Epithelial cell of proximal tubule (primary cell): ENCODE results near the gene WDR54. TPM values are rescaled to one million over a fixed set of nuclear protein-coding genes. Genes with fewer than 3 reads are reported as not detected.
A peak's percentile ranks its signal among the peaks of the same experiment; 100 is the strongest.

ENCODE experiments used
- DNase-seq: peaks from one replicate; pipeline ENCODE4 v3.0.0-alpha.2; 2011; ENCODE audit warnings: low read depth
- H3K4me3 ChIP-seq: 2 replicates; pipeline ENCODE4 v1.5.1; 2011; ENCODE audit warnings: low read depth, mild to moderate bottlenecking, low read length
- CTCF ChIP-seq: conservative IDR thresholded peaks from 2 replicates; pipeline ENCODE4 v1.5.1; 2012; ENCODE audit warnings: low read depth, mild to moderate bottlenecking, low read length
- total RNA-seq: library from RNA; depleted of rRNA; stranded (reverse); fragments of >200 nt; gene quantifications from 2 replicates; pipeline ENCODE4 v1.2.3, GENCODE V29; 2015

WDR54 gene
- total RNA-seq, 1 donor from 2014 or later, result 61.7 TPM

GRCh38 chr2:74378007-74378406 lies 43.5 kb upstream of the WDR54 start:
- H3K4me3 ChIP-seq, result no peak overlapping the region
- no peak for TF ChIP-seq CTCF
- DNase-seq, result no peak

- H3K4me3 ChIP-seq, result peak within 1 kb of the TSS; percentile 47
- no peak for DNase-seq
- no peak for TF ChIP-seq CTCF
Measured at GRCh38 chr2:74379851-74380789, 41.4 kb upstream of the WDR54 start, which contains the start of gene DCTN1. TSS of gene DCTN1 (minus strand) at chr2:74380311. CDS start at chr2:74380037, 274 bp downstream.

GRCh38 chr2:74381751-74382150 lies 39.8 kb upstream of the WDR54 start:
- H3K4me3 ChIP-seq, result no peak overlapping the region
- no peak for DNase-seq
- no peak for TF ChIP-seq CTCF

- no peak for TF ChIP-seq CTCF
- DNase-seq, result no peak
- no peak overlapping the region for H3K4me3 ChIP-seq
Measured at GRCh38 chr2:74383254-74383653, 38.3 kb upstream of the WDR54 start.

GRCh38 chr2:74384051-74384450 lies 37.5 kb upstream of the WDR54 start:
- no peak for DNase-seq
- TF ChIP-seq CTCF, result no peak

GRCh38 chr2:74385396-74385795 lies 36.1 kb upstream of the WDR54 start:
- no peak for TF ChIP-seq CTCF

More at GRCh38 chr2:74384051-74384450, 37.5 kb upstream of the WDR54 start:
- no peak overlapping the region for H3K4me3 ChIP-seq

GRCh38 chr2:74387346-74387745 lies 34.2 kb upstream of the WDR54 start:
- no peak for DNase-seq
- no peak overlapping the region for H3K4me3 ChIP-seq
- TF ChIP-seq CTCF, result no peak

More at GRCh38 chr2:74385396-74385795, 36.1 kb upstream of the WDR54 start:
- H3K4me3 ChIP-seq, result no peak overlapping the region
- no peak for DNase-seq
